Measurements from ENCODE around the gene PARD3. TPM values are rescaled to one million over a fixed set of nuclear protein-coding genes. Genes with fewer than 3 reads are reported as not detected.

Gene PARD3
- polyA plus RNA-seq, 1 donor from 2014 or later = 12.4 TPM

DNA sequence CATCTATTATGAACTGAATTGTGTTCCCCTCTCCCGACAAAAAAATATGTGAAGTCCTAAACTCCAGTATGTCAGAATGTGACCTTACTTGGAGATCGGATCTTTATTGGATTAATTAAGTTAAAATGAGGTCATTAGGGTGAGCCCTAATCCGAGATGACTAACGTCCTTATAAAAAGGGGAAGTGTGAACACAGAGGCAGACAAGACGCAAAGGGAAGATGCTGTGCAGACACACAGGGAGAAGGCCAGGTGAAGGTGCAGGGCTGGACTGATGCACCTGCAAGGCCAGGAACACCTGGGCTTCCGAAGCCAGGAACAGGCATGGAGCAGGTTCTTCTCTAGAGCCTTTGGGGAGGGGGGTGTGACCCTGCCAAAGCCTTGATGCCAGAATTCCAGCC is 187.8 kb downstream of the PARD3 start:
- no peak for TF ChIP-seq EZH2 (IDR thresholded peaks at IDR 0.05; ENCODE audit: borderline replicate concordance, insufficient read depth, low read length, poor library complexity, severe bottlenecking)
- TF ChIP-seq SMC3 (conservative IDR thresholded peaks at IDR 0.05; ENCODE audit: poor library complexity) = no peak
- TF ChIP-seq RAD21 (conservative IDR thresholded peaks at IDR 0.05) = no peak
- TF ChIP-seq, protein P1, sequence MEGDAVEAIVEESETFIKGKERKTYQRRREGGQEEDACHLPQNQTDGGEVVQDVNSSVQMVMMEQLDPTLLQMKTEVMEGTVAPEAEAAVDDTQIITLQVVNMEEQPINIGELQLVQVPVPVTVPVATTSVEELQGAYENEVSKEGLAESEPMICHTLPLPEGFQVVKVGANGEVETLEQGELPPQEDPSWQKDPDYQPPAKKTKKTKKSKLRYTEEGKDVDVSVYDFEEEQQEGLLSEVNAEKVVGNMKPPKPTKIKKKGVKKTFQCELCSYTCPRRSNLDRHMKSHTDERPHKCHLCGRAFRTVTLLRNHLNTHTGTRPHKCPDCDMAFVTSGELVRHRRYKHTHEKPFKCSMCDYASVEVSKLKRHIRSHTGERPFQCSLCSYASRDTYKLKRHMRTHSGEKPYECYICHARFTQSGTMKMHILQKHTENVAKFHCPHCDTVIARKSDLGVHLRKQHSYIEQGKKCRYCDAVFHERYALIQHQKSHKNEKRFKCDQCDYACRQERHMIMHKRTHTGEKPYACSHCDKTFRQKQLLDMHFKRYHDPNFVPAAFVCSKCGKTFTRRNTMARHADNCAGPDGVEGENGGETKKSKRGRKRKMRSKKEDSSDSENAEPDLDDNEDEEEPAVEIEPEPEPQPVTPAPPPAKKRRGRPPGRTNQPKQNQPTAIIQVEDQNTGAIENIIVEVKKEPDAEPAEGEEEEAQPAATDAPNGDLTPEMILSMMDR (IDR thresholded peaks at IDR 0.05; ENCODE audit: poor library complexity, severe bottlenecking) = no peak
- TF ChIP-seq POLR2AphosphoS5 (IDR thresholded peaks at IDR 0.05) = no peak
- TF ChIP-seq, protein P2, sequence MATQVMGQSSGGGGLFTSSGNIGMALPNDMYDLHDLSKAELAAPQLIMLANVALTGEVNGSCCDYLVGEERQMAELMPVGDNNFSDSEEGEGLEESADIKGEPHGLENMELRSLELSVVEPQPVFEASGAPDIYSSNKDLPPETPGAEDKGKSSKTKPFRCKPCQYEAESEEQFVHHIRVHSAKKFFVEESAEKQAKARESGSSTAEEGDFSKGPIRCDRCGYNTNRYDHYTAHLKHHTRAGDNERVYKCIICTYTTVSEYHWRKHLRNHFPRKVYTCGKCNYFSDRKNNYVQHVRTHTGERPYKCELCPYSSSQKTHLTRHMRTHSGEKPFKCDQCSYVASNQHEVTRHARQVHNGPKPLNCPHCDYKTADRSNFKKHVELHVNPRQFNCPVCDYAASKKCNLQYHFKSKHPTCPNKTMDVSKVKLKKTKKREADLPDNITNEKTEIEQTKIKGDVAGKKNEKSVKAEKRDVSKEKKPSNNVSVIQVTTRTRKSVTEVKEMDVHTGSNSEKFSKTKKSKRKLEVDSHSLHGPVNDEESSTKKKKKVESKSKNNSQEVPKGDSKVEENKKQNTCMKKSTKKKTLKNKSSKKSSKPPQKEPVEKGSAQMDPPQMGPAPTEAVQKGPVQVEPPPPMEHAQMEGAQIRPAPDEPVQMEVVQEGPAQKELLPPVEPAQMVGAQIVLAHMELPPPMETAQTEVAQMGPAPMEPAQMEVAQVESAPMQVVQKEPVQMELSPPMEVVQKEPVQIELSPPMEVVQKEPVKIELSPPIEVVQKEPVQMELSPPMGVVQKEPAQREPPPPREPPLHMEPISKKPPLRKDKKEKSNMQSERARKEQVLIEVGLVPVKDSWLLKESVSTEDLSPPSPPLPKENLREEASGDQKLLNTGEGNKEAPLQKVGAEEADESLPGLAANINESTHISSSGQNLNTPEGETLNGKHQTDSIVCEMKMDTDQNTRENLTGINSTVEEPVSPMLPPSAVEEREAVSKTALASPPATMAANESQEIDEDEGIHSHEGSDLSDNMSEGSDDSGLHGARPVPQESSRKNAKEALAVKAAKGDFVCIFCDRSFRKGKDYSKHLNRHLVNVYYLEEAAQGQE (IDR thresholded peaks at IDR 0.05; ENCODE audit: borderline replicate concordance) = no peak
- TF ChIP-seq EP300 (conservative IDR thresholded peaks at IDR 0.05; ENCODE audit: poor library complexity, severe bottlenecking) = no peak
- no peak for TF ChIP-seq MXI1 (conservative IDR thresholded peaks at IDR 0.05; ENCODE audit: poor library complexity, severe bottlenecking)
- no peak for TF ChIP-seq TAF1 (IDR thresholded peaks at IDR 0.05; ENCODE audit: low read depth)
- no peak overlapping the region for H3K4me3 ChIP-seq (ENCODE audit: low read length)
- H3K4me2 ChIP-seq (ENCODE audit: low read length) = no peak overlapping the region
- H4K20me1 ChIP-seq (ENCODE audit: insufficient read depth) = no peaks in the 10 kb centered on the region
- peaks cover 4% of the 10 kb centered on the region for H3K79me2 ChIP-seq (replicated peaks; ENCODE audit: insufficient read depth, low read length)
- no peak overlapping the region for H3K27ac ChIP-seq (ENCODE audit: low read length)
- H3K9me2 ChIP-seq (ENCODE audit: insufficient read depth, low read length) = no peaks in the 10 kb centered on the region
- H3K9me3 ChIP-seq (ENCODE audit: low read length) = no peaks in the 10 kb centered on the region
- no peaks in the 10 kb centered on the region for H3F3A ChIP-seq (ENCODE audit: insufficient read depth, low read length, poor library complexity, severe bottlenecking)
- no peaks in the 10 kb centered on the region for H3K27me3 ChIP-seq (ENCODE audit: insufficient read depth, low read depth, low read length)
- no peaks in the 10 kb centered on the region for H3K36me3 ChIP-seq (ENCODE audit: insufficient read depth, low read length)
- no peak overlapping the region for H3K9ac ChIP-seq (ENCODE audit: low read length)
- no peak overlapping the region for H2AFZ ChIP-seq (ENCODE audit: low read depth, low read length)

DNA sequence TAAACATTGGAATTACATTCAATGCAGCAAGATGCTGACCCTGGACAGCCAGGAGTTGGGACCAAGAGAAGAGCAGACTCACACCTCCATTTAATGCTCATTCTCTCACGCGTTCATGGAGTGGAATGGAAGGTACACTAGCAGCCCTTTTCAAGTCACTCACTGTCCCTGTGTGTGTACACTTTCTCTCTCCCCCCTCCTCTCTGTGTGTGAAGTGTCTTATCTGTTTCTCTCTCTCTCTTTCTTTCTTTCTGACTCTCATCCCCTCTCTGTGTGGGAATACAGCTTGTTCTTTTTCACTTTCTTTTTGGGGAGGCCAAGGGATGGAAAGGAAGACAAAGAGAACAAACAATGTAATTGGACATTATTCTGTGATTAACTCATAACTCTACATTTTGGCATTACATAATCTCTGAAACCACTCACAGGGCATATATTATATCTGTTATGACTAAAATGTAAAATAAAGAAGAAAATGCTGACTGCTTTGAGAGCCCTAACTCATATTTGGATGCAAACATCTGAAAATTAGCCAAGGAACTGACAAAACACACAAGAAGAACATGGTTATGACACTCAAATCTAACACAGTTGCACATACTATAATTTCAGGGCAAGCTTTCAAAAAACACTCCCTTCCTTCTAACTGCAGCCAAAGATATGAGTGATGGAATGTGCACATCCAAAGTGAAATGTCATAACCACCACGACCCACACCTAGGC is 188.8 kb downstream of the PARD3 start:
- Histone ChIP-seq H3F3A (ENCODE audit: insufficient read depth, low read length, poor library complexity, severe bottlenecking) (no peaks in the 10 kb centered on the region), H3K9me3 (ENCODE audit: low read length) (no peaks in the 10 kb centered on the region), H3K9me2 (ENCODE audit: insufficient read depth, low read length) (no peaks in the 10 kb centered on the region), H3K27ac (ENCODE audit: low read length) (no peak overlapping the region), H3K4me3 (ENCODE audit: low read length) (no peak overlapping the region), H3K4me2 (ENCODE audit: low read length) (no peak overlapping the region), H3K9ac (ENCODE audit: low read length) (no peak overlapping the region), H4K20me1 (ENCODE audit: insufficient read depth) (no peaks in the 10 kb centered on the region), H3K36me3 (ENCODE audit: insufficient read depth, low read length) (no peaks in the 10 kb centered on the region), H3K79me2 (replicated peaks; ENCODE audit: insufficient read depth, low read length) (peaks cover 4% of the 10 kb centered on the region), H3K27me3 (ENCODE audit: insufficient read depth, low read depth, low read length) (no peaks in the 10 kb centered on the region), H2AFZ (ENCODE audit: low read depth, low read length) (no peak overlapping the region)
- TF ChIP-seq EZH2 (IDR thresholded peaks at IDR 0.05; ENCODE audit: borderline replicate concordance, insufficient read depth, low read length, poor library complexity, severe bottlenecking) = no peak
- no peak for TF ChIP-seq SMC3 (conservative IDR thresholded peaks at IDR 0.05; ENCODE audit: poor library complexity)
- no peak for TF ChIP-seq TAF1 (IDR thresholded peaks at IDR 0.05; ENCODE audit: low read depth)
- TF ChIP-seq EP300 (conservative IDR thresholded peaks at IDR 0.05; ENCODE audit: poor library complexity, severe bottlenecking) = no peak
- TF ChIP-seq, protein P1 (IDR thresholded peaks at IDR 0.05; ENCODE audit: poor library complexity, severe bottlenecking) = no peak
- TF ChIP-seq, protein P2 (IDR thresholded peaks at IDR 0.05; ENCODE audit: borderline replicate concordance) = no peak
- no peak for TF ChIP-seq RAD21 (conservative IDR thresholded peaks at IDR 0.05)
- TF ChIP-seq MXI1 (conservative IDR thresholded peaks at IDR 0.05; ENCODE audit: poor library complexity, severe bottlenecking) = no peak
- TF ChIP-seq POLR2AphosphoS5 (IDR thresholded peaks at IDR 0.05) = no peak
